Activated CD8-positive, alpha-beta memory T cell treated with anti-CD3 and anti-CD28 coated beads for 48 hours (primary cell): Measurements from ENCODE around the gene RASSF8.

Experiments used
- DNase-seq, 3 experiments: peaks; one replicate each; pipeline ENCODE4 v3.0.0-alpha.2; 2020; ENCODE audit warnings: low read depth in 2 of 3, low spot score in 2 of 3

The RASSF8 gene, protein sequence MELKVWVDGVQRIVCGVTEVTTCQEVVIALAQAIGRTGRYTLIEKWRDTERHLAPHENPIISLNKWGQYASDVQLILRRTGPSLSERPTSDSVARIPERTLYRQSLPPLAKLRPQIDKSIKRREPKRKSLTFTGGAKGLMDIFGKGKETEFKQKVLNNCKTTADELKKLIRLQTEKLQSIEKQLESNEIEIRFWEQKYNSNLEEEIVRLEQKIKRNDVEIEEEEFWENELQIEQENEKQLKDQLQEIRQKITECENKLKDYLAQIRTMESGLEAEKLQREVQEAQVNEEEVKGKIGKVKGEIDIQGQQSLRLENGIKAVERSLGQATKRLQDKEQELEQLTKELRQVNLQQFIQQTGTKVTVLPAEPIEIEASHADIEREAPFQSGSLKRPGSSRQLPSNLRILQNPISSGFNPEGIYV

DNA sequence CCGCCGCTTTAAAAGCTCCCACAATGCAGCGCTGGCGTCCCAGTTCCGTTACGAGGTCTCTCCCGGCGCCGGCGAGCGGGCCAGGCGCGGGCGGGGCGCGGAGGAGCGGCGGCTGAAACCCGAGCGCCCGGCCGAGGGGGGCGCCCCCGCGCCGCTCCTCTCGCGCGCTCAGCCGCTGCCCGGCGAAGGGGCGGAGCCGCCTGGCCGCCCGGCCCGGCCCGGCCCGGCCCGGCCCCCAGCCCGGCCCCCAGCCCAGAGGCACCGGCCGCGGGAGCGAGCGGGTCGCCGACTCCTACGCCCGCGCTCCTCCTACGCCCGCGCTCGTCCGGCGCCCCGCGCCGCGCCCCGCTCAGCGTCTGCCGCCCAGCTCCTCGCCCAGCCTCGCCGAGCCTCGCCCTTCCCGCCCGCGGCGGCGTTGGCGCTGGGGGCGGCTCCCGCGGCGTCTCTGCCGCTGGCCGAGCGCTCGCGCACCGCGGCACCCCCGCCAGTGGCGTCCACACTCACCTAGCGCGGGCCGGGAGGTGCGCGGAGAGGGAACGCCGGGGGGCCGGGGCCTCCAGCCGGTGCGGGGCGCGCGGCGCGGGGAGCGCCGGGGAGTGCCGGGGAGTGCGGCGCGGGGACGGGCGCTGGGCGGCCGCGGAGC, at the start of gene RASSF8:
Gene RASSF8 (plus strand): TSS at position 255 of the 643 bp plus-strand sequence. CDS start 96,662 bp downstream, outside the sequence.
- peak in 2 of 3 experiments; percentile 0 to 4 for DNase-seq

- DNase-seq = no peak
Measured at GRCh38 chr12:25914551-25914950, 43.9 kb upstream of the RASSF8 start.

DNA sequence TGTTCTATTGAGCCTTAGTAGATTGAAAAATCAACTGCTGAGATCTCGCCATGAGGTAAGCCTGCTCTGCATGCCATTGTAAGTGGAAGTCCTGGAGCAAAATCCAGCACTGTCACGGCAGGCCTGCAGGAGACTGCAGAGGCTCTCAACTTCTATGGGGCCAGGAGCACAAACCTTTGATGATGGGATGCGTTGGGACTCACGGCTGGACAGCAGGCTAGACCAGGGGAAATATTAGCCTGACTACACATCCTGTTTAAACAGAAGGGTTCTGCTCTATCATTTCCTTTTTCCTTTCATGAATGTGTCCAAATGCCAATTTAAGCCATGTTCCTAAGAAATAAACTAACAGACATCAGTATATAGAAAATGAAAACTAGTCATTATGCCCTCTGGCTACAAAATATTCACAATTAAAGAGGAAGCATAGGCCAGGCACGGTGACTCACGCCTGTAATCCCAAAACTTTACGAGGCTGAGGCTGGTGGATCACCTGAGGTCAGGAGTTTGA, 33.9 kb upstream of the RASSF8 start:
- no peak for DNase-seq

DNA sequence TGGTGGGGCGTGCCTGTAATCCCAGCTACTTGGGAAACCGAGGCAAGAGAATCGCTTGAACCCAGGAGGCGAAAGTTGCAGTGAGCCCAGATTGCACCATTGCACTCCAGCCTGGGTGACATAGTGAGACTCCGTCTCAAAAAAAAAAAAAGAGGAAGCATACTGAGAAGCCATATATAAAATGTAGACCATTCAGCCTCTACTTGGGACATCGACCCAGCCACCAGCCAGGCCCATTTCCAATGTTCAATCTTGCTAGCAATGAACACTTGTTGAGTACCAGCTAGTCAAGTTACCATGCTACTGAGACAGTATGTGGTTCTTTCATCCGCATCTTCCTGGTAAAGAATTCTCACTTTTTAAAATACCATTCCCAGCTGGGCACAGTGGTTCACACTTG, 33.4 kb upstream of the RASSF8 start:
- no peak for DNase-seq

- no peak for DNase-seq
Measured at GRCh38 chr12:25926536-25926935, 31.9 kb upstream of the RASSF8 start.

DNA sequence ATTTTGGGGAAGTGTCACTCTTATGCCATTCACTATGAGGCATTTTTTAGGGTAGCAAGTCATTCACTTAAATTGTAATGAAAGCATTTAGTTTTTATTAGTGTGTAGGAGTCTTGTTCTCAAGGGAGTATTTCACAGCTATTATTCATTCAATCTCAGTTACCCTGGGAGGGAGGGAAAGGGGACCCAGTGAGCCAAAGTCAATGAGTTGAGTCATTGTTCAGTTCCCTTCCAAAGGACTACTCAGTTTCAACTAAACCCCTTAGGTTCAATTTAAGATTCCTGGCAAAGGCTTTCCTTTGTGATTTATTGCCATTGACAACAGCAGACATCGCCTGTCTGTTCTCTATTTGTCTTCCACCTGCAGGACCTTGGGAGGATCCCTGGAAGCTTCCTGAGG, 29.3 kb upstream of the RASSF8 start:
- no peak for DNase-seq

DNA sequence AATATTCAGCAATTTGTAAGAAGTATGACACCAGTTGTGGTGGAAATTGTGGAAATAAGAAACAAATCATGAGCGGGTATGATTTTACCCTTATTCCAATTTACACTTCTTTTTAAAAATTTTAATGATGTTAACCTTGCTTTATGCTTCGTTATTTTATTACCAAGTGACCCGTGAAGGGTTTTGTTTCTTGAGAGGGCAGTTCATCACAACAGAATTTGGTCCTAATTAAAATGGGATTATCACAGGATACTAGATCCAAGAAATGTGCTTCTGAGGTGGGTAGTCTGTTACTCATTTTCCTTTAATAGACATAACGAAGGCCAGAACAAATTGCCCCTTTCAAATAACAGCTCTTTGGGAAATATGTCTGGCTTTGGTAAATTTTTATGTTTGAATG, 25.5 kb upstream of the RASSF8 start:
- no peak for DNase-seq

GRCh38 chr12:25934456-25934855, 24.0 kb upstream of the RASSF8 start:
- no peak for DNase-seq

DNA sequence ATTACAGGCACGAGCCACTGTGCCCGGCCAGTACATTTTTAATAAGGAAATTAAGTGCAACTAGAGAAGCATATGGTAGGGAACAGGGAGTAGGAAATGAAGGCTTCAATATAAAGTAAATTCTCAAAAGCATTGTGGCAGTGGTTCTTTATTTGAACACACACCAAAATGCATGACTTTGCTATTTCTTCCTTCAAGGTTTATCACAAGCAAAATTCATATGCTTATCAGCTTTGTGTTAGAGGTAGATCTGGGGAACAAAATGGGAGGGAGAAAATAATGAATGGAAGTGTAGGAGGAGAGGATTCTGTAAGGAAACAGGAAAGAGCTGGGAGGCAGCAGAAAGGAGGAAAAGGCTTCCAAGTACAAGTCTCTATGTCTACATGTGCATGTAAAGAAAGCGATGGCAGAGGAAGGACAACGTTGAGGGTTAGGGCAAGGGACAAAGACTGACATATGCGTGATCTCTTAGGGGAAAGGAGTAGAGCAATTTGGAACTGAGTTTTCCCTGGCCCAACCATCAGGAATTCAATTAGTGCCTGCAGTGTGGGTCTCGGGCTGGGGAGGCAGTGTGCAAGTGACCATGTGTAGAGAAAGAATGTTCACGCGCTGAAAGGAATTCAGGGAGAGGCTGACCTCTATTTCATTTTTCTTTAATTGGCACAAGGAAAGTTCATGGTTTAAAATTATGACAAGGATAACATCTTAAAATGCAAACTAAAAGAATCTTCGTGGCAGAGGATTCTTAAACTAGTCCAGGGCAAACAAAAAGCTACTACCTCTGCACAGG, 22.9 kb upstream of the RASSF8 start:
- no peak for DNase-seq

DNA sequence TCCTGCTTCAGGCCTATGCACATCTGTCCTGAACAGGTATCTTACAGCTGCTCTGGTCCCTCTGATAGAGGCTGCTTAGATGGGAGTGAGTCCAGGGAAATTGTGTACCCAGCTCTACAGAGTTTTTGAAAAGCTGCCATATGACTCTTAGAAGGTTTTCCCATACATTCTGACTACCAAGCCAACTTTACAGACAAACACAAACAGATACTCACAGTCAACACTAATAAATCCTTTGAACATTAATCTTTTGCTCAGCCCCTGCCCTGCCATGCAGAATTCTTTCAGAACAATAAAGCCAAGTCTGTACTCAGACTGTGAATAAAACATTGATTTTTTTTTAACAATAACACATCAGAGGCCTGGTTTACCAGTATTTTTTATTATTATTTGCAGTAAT, 21.4 kb upstream of the RASSF8 start:
- DNase-seq = no peak

DNA sequence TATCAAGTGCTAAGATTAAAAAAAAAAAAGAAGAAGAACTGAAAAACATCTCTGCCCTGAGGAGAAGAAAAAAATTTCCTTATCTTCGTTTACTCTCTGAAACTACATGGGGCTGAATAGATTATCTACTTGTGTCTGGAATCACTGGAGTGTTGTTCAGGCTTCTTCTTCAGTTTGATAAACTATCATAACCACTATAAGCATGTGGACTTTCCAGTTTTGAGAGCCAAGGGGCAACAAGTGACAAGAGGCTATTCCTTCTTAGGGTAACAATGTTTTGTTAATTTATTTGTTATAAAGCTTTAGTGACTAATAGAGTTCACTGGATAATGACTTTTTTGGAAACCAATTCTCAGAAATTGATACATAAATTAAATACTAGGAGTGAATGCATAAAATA, 19.9 kb upstream of the RASSF8 start:
- no peak for DNase-seq

DNA sequence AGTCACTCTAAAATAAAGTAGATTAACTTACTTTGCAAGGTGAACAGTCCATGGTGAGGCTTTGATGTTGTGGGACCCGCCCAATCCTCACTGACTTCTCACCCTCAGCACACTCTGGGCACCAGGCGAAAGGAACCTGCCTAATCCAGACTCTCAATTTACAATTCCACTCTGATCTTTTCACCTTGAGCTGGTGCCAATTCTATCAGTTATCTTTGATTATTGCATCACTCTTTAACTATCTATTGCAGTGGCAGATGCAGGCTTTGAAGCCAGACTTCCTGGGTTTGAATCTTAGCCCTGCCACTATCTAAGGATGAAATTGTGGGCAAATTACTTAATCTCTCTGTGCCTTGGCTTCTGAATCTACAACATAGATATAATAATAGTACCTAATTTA, 18.9 kb upstream of the RASSF8 start:
- no peak for DNase-seq

DNA sequence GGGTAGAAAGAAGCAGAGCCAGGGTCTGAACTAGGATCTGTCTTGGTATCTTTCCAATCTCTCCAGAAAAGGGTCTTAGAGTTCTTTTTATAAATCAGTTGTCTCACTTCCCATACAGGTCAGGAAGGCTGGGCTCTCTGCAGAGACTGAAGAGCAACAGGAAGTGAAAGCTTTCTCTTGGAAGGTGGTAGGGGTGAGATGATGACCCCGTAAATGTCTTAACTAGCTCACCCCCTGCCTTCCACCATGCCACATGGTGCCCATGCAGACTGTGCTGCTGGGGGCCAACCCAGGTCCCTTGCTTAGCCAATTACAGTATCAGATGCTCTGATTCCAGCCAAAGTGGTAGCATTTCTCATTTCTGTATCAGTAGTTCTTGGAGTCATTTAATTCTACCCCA, 17.6 kb upstream of the RASSF8 start:
- no peak for DNase-seq

GRCh38 chr12:25942709-25943108, 15.8 kb upstream of the RASSF8 start:
- no peak for DNase-seq

DNA sequence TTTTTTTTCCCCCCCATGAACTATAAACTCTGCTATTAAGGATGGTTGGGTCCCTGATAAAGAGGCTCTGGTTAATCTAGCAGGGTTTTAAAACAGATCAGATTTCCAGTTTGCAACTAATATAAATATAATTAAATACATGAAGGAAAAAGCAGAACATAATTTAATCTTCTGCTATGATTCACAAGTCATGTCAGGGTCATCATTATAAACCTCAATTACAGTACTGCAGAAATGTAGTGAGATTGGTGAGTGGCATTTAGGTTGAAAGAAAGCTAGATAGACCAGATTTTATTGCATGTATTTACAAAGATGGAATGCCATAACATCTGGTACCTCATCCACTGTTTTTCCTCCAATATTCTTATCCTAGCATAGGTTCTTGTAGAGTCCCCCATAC, 14.5 kb upstream of the RASSF8 start:
- no peak for DNase-seq

- DNase-seq = no peak
Measured at GRCh38 chr12:25949343-25949742, 9.1 kb upstream of the RASSF8 start.

DNA sequence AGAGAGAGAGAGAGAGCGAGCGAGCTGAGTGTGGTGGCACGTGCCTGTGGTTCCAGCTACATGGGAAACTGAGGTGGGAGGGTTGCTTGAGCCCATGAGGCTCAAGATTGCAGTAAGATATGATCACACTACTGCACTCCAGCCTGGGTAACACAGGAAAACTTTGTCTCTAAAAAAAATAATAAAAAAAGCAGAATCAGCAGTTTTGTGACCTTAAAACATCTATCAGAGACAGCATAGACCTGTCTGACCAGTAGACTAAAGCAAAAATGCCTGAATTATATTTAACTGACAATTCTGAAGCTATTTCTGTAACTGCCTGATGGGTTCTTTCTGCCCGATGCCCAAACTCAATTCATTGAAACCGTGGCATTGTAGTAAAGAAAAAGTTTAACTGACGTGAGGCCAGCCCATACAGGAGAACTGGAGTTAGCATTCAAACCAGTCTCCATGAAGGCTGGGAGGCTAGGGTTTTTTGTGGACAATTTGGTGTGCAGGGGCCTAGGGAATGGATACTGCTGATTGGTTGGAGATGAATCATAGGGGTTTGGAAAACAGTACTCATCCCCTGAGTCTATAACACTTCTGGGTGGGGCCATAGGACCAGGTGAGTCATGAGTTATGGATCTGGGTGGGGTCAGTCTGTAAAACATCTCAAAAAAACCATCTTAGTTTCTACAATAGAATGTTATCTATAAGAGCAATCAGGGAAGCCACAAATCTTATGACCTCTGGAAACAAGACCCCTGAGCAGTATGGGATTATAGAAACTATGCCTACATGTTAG, 8.0 kb upstream of the RASSF8 start:
- DNase-seq = no peak

- DNase-seq = no peak
Measured at GRCh38 chr12:25957793-25958427, 572 bp upstream of the RASSF8 start.

DNA sequence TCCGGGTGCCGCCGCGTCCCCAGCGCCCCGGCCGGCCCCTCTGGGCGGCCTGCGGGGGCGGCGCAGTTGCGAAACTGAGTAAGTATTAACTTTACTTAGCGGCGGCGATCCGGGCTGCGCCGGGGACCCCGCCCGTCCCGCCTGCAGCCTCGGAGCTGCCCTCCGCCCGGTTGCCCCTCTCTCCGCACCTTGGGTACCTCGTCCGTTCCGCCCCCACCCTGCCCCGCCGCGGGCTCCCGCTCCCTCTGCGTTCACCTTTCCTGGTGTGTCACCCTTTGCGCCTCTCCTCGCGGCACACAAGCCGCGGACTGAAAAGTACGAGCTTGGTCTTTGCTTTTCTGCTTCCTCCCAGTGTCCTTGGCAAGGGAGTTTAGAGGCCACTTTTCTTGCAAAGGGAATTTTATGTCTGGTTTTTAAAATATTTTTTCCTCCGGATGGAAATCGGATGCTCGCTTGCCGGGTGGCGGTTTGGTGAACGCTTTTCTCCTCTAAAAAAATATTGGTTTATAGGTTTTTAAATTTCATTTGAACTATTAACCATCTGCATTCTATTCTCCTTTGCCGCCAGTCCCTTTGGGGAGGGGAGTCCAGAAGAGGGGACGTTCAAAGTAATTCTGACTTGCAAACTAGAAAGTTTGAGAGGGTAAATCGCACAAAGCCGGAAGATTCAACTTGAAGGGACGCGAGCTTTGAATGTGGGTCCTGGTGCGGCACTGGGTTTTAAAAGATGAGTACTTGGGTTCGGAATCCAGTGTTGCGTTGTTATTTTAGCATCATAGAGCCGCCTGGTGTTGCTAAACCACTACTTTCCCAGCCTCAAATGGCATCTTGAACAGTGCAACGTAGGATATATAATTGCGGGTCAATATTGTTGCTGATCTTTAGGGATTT, 834 bp downstream of the RASSF8 start:
- DNase-seq = peak in 2 of 3 experiments; percentile 4 to 7
